Upper lobe of left lung (tissue), 4 donors: Measurements from ENCODE around the gene CCDC57.

Experiments used
- CTCF ChIP-seq, 6 experiments: fragments of 450-650 bp in 4 of 6; fragments of 200-600 bp in 2 of 6; sonication (generic) in 2 of 6; IDR thresholded peaks; one replicate each; pipeline ENCODE4 v1.5.1; 2016 to 2019; ENCODE audit warnings: antibody characterized with exemption in 6 of 6
- EP300 ChIP-seq, 4 donors: sonication (generic); formaldehyde crosslinking; IDR thresholded peaks; one replicate each; pipeline ENCODE4 v1.5.1; 2017; ENCODE audit warnings: antibody characterized with exemption in 4 of 4, control low read depth in 2 of 4
- POLR2A ChIP-seq, 4 donors: fragments of 450-650 bp; IDR thresholded peaks; one replicate each; pipeline ENCODE4 v1.5.1; 2016 to 2017; ENCODE audit warnings: antibody characterized with exemption in 4 of 4, mild to moderate bottlenecking in 2 of 4
- POLR2AphosphoS5 ChIP-seq, 2 donors: sonication (generic); formaldehyde crosslinking; IDR thresholded peaks; one replicate each; pipeline ENCODE4 v1.5.1; 2017; ENCODE audit warnings: antibody characterized with exemption in 2 of 2

GRCh38 chr17:82113422-82113821 lies 99.2 kb downstream of the CCDC57 start:
- TF ChIP-seq POLR2A (IDR thresholded peaks at IDR 0.05) (no peak), CTCF (IDR thresholded peaks at IDR 0.05) (no peak), EP300 (IDR thresholded peaks at IDR 0.05) (no peak), POLR2AphosphoS5 (IDR thresholded peaks at IDR 0.05) (no peak)
